Hematopoietic multipotent progenitor cell (in vitro differentiated cells): ENCODE measurements around the gene MADD. TPM values are rescaled to one million over a fixed set of nuclear protein-coding genes. Genes with fewer than 3 reads are reported as not detected.

Experiments used
- DNase-seq, 3 donors: peaks; one replicate each; pipeline ENCODE4 v3.0.0-alpha.2; 2011 to 2015; ENCODE audit warnings: low read depth in 2 of 3, low spot score in 2 of 3
- total RNA-seq: library from RNA; depleted of rRNA; stranded (reverse); fragments of >200 nt; gene quantifications from one replicate; pipeline ENCODE4 v1.2.3, GENCODE V29; 2012

MADD gene
- total RNA-seq, 1 donor: 116 TPM

GRCh38 chr11:47355283-47356128, 85.6 kb downstream of the MADD start:
- DNase-seq: peak in 2 of 3 donors; percentile 46 to 49

DNA sequence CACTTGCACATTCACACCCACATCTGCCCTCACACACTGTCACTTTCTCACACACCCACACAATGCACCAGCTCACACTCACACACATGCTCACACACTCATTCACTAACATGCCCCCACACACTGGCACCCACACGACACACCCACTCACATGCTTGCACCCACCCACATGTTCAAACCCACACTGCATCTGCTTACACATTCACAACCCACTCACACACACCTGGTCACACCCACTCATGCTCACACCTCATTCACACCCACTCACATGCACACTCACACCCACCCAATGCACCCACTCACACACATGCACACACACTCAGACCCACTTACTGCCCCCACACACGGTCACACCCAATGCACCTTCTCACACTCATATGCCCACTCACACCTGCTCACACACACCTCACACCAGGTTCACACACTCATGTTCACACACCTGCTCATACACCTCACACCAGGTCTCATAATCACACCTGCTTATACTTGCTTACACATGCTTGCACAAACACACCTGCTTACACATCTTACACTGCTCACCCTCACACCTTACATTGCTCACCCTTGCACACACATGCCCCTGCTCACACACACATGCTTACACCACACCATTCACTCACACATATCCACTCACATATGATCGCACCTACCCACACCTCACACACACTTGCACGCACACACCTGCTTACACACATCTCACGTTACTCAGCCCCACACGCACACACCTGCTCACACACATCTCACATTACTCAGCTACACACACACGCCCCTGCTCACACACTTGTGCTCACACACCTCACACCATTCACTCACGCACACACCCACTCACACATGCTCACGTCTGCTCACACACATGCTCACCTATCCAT, 86.4 kb downstream of the MADD start:
- no peak for DNase-seq

DNA sequence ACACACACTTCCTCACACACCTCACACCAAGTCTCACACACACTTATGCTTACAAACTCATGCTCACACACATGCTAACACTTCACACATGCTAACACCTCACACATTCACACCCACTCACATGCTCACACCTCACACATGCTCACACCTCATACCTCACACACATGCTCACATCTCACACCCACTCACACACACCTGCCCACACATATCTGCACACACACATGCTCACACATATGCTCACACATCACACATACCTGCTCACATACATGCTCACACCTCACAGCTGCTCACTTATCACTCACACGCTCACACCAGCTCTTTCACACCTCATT, 87.0 kb downstream of the MADD start:
- DNase-seq: no peak

GRCh38 chr11:47357985-47358730, 88.2 kb downstream of the MADD start:
- no peak for DNase-seq

DNA sequence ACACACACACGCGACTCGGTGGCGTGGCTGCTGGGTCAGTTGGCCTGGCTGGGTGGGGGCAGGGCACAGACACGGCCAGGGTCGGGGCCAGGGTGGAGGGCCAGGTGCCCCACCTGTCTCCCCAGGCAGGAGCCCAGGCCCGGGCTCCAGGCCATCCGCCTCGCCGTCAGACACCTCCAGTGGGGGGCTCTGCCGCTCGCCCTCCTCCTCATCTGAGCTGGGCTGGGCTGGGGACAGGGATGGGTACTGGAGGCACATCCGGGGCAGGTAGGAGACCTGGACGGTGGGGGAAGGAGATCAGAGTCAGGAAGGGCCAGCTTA, 88.8 kb downstream of the MADD start:
- no peak for DNase-seq

- no peak for DNase-seq
These were observed 89.2 kb downstream of the MADD start for GRCh38 chr11:47359162-47359561.

GRCh38 chr11:47359586-47359985, 89.7 kb downstream of the MADD start:
- peak in 2 of 3 donors; percentile 84 to 92 for DNase-seq

DNA sequence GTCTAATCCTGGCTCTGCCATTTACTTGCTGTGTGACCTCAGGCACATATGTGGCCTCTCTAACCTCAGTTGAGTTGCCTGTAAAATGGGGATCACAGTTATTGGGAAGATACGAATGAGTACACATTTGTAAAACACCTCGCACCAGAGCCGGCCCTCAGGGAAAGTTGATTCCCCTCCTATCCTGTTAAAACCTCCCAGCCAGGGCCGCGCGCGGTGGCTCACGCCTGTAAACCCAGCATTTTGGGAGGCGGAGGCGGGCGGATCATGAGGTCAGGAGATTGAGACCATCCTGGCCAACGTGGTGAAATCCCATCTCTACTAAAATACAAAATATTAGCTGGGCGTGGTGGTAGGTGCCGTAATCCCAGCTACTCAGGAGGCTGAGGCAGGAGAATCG, 90.4 kb downstream of the MADD start:
- DNase-seq: no peak

DNA sequence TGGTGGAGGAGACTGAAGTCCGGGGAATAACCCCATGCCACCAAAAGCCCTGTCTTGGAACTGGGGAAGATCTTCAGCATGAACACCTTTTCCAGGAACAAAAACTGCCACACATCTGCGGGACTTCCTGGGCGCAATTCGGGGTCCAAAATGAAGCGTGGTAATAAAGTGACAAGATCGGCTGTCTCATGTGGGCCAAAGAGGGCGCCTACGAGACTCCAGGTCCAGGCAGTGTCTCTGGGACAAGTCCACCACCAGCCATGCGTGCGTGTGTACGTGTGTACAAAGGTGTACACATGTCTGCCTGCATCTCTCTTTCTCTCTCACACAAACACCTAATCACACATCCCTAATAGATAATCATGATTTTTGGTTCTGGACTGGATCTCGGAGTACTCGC, 91.5 kb downstream of the MADD start:
- DNase-seq: no peak

DNA sequence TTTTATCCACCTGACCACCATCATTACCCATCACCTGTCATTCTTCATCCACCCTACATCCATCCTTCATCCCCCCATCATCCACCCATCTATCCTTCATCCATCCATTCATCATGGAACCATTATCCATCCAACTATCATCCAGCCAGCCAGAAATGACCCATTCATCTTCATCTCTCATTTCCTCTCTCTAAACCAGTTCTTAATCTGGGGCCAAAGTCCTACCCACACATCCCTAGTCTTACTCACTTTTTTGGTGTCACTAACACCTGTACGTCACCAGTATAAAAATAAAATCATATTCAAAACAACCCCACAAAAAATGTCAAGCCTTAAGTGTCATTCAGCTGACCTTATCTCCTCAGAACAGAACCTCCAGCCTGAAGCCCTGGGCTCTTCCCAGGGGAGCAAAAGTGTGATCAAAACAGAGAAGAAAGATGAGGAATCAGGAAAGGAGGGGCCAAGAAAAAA, 96.1 kb downstream of the MADD start:
- DNase-seq: no peak

- DNase-seq: no peak
These were observed 99.7 kb downstream of the MADD start for GRCh38 chr11:47369676-47370075.

- no peak for DNase-seq
These were observed 102.5 kb downstream of the MADD start for GRCh38 chr11:47372422-47372821.

- peak; percentile 72 to 76 (median 75) for DNase-seq
These were observed 104.2 kb downstream of the MADD start for GRCh38 chr11:47373876-47374719.

GRCh38 chr11:47374720-47375019, 104.7 kb downstream of the MADD start:
- no peak for DNase-seq

GRCh38 chr11:47375020-47375419, 105.1 kb downstream of the MADD start:
- DNase-seq: no peak

- DNase-seq: no peak
These were observed 105.7 kb downstream of the MADD start for GRCh38 chr11:47375546-47376085.

- no peak for DNase-seq
These were observed 106.2 kb downstream of the MADD start for GRCh38 chr11:47376107-47376524.

DNA sequence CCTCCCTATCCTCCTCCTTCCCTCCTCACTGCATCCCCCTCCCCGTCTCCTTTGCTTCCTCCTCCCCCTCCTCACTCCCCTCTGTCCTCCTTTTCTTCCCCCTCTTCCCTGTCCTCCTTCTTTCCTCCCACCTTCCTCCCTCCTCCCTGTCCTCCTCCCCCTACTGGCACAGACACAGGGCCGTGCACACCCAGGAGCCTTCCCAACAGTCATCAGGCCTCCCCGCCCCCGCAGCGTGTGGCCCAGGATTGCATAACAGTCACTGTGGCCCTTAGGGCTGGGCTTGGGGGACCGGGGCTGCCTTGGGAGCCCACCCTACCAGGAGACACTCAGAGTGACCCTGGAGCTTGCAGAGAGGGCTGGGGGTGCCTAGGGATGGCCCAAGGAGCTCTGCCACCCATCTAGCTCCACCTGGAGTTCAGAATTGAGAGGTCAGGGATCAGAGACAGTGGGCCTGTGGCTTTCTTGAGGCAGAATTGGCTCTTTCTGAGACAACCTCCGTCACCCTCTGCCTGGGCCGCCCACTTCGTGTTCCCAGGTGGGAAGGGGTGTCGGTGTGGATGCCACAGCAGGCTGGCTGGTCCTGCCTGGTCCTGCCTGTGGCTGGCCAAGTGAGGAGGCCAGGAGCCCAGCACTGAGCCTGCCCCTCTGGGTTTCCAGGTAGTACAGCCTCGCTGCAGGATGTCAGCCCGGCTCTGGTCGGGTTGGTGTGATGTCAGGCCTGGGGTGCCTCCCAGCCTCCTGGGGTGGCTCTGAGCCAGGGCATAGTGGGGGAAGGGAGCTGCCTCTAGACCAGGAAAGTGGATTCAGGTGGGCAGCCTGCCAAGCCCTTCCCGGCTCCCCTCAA, 106.8 kb downstream of the MADD start:
- DNase-seq: no peak

GRCh38 chr11:47377571-47378009, 107.7 kb downstream of the MADD start:
- DNase-seq: no peak
